Renal cortex interstitium (tissue), 11 donors: Measurements from ENCODE around the gene CHN1. TPM values are rescaled to one million over a fixed set of nuclear protein-coding genes. Genes with fewer than 3 reads are reported as not detected.

Experiments
- DNase-seq, 11 donors: peaks; one replicate each; pipeline ENCODE4 v3.0.0-alpha.2; 2013; ENCODE audit warnings: low read depth in 9 of 11, low spot score in 4 of 11; ENCODE audit errors: extremely low read depth in 1 of 11
- polyA plus RNA-seq, 3 donors: library from polyadenylated mRNA; unstranded; fragments of 120-200 nt; gene quantifications; one replicate each; pipeline ENCODE4 v1.2.1, GENCODE V29; 2013; ENCODE audit not compliant: insufficient read length in 3 of 3

The CHN1 gene
- polyA plus RNA-seq, 3 donors = 24.2 to 40.3 (median 28.9) TPM

- DNase-seq = no peak
These were observed 184.8 kb downstream of the CHN1 start for GRCh38 chr2:174820361-174820760.

GRCh38 chr2:174815526-174815925 is 189.7 kb downstream of the CHN1 start:
- DNase-seq = no peak

- no peak for DNase-seq
These were observed 193.1 kb downstream of the CHN1 start for GRCh38 chr2:174812037-174812436.

- no peak for DNase-seq
These were observed 197.2 kb downstream of the CHN1 start for GRCh38 chr2:174807931-174808330.

GRCh38 chr2:174805803-174806202 is 199.4 kb downstream of the CHN1 start:
- no peak for DNase-seq

- no peak for DNase-seq
These were observed 202.7 kb downstream of the CHN1 start for GRCh38 chr2:174802459-174802858.

GRCh38 chr2:174800436-174801205 is 204.6 kb downstream of the CHN1 start:
- no peak for DNase-seq

GRCh38 chr2:174798801-174799200 is 206.4 kb downstream of the CHN1 start:
- no peak for DNase-seq

GRCh38 chr2:174797781-174798276 is 207.4 kb downstream of the CHN1 start:
- DNase-seq = no peak

- DNase-seq = no peak
These were observed 208.8 kb downstream of the CHN1 start for GRCh38 chr2:174796319-174796771.

- no peak for DNase-seq
These were observed 210.3 kb downstream of the CHN1 start for GRCh38 chr2:174794851-174795374.

- DNase-seq = no peak
These were observed 212.7 kb downstream of the CHN1 start for GRCh38 chr2:174792309-174793025.

- DNase-seq = no peak
These were observed 213.4 kb downstream of the CHN1 start for GRCh38 chr2:174791746-174792280.

GRCh38 chr2:174791020-174791419 is 214.2 kb downstream of the CHN1 start:
- no peak for DNase-seq

- no peak for DNase-seq
These were observed 216.2 kb downstream of the CHN1 start for GRCh38 chr2:174789001-174789400.

GRCh38 chr2:174788291-174788929 is 216.8 kb downstream of the CHN1 start:
- no peak for DNase-seq

- peak in 2 of 11 donors; percentile 33 to 40 for DNase-seq
These were observed 217.5 kb downstream of the CHN1 start for GRCh38 chr2:174787487-174788205.

- DNase-seq = no peak
These were observed 219.0 kb downstream of the CHN1 start for GRCh38 chr2:174786066-174786725.
